ENCODE data around the gene C11orf86.

- TF ChIP-seq CTCF (IDR thresholded peaks at IDR 0.05) (no peak), POLR2AphosphoS5 (IDR thresholded peaks at IDR 0.05) (no peak), POLR2A (IDR thresholded peaks at IDR 0.05) (no peak), EP300 (IDR thresholded peaks at IDR 0.05; ENCODE audit: low read depth) (no peak)
These were observed 42.6 kb upstream of the C11orf86 start for GRCh38 chr11:66932543-66932942.

All from transverse colon (tissue), 4 donors.